ENCODE measurements around the gene CTNND1.
"Not testable (repeated sequence)": the region's sequence is repeated elsewhere in the genome, so short reads cannot be mapped to it uniquely, and the experiment has no call there.

The CTNND1 gene

GRCh38 chr11:57815476-57815875 lies 53.9 kb downstream of the CTNND1 start:
- no peak overlapping the region for H3K9ac ChIP-seq (ENCODE audit: low read length in 2 of 2)
- H3K36me3 ChIP-seq (ENCODE audit: control insufficient read depth in 2 of 2, insufficient read depth in 2 of 2, low read length in 2 of 2) = peaks cover 57 to 61% of the 10 kb centered on the region in 2 donors
- H3K27me3 ChIP-seq (ENCODE audit: control insufficient read depth in 1 of 2, insufficient read depth in 2 of 2, low read length in 2 of 2) = no peaks in the 10 kb centered on the region
- no peak overlapping the region for H3K27ac ChIP-seq (ENCODE audit: low read length)
- no peaks in the 10 kb centered on the region for H3K9me3 ChIP-seq (ENCODE audit: control insufficient read depth in 2 of 2, low read length in 2 of 2)
- H3K4me3 ChIP-seq (ENCODE audit: low read length in 2 of 2) = no peak overlapping the region
- no peaks in the 10 kb centered on the region for H3K4me1 ChIP-seq (ENCODE audit: control insufficient read depth, insufficient read depth, low read length)

GRCh38 chr11:57815877-57816276 lies 54.3 kb downstream of the CTNND1 start:
- peaks cover 53 to 57% of the 10 kb centered on the region in 2 donors for H3K36me3 ChIP-seq (ENCODE audit: control insufficient read depth in 2 of 2, insufficient read depth in 2 of 2, low read length in 2 of 2)
- no peaks in the 10 kb centered on the region for H3K4me1 ChIP-seq (ENCODE audit: control insufficient read depth, insufficient read depth, low read length)

GRCh38 chr11:57818812-57819211 lies 57.2 kb downstream of the CTNND1 start:
- Histone ChIP-seq H3K27me3 (ENCODE audit: control insufficient read depth in 1 of 2, insufficient read depth in 2 of 2, low read length in 2 of 2) (no peaks in the 10 kb centered on the region), H3K27ac (ENCODE audit: low read length) (no peak overlapping the region), H3K9ac (ENCODE audit: low read length in 2 of 2) (no peak overlapping the region), H3K36me3 (ENCODE audit: control insufficient read depth in 2 of 2, insufficient read depth in 2 of 2, low read length in 2 of 2) (peaks cover 38 to 45% of the 10 kb centered on the region in 2 donors), H3K4me1 (ENCODE audit: control insufficient read depth, insufficient read depth, low read length) (no peaks in the 10 kb centered on the region), H3K9me3 (ENCODE audit: control insufficient read depth in 2 of 2, low read length in 2 of 2) (no peaks in the 10 kb centered on the region), H3K4me3 (ENCODE audit: low read length in 2 of 2) (no peak overlapping the region)

More at GRCh38 chr11:57815877-57816276, 54.3 kb downstream of the CTNND1 start:
- H3K9me3 ChIP-seq (ENCODE audit: control insufficient read depth in 2 of 2, low read length in 2 of 2) = no peaks in the 10 kb centered on the region
- H3K27ac ChIP-seq (ENCODE audit: low read length) = no peak overlapping the region
- no peaks in the 10 kb centered on the region for H3K27me3 ChIP-seq (ENCODE audit: control insufficient read depth in 1 of 2, insufficient read depth in 2 of 2, low read length in 2 of 2)
- H3K9ac ChIP-seq (ENCODE audit: low read length in 2 of 2) = no peak overlapping the region
- no peak overlapping the region for H3K4me3 ChIP-seq (ENCODE audit: low read length in 2 of 2)

GRCh38 chr11:57819252-57819979 lies 57.8 kb downstream of the CTNND1 start:
- no peak overlapping the region for H3K27ac ChIP-seq (ENCODE audit: low read length)
- H3K4me1 ChIP-seq (ENCODE audit: control insufficient read depth, insufficient read depth, low read length) = no peaks in the 10 kb centered on the region
- peaks cover 32 to 39% of the 10 kb centered on the region in 2 donors for H3K36me3 ChIP-seq (ENCODE audit: control insufficient read depth in 2 of 2, insufficient read depth in 2 of 2, low read length in 2 of 2)
- H3K27me3 ChIP-seq (ENCODE audit: control insufficient read depth in 1 of 2, insufficient read depth in 2 of 2, low read length in 2 of 2) = no peaks in the 10 kb centered on the region
- H3K9ac ChIP-seq (ENCODE audit: low read length in 2 of 2) = no peak overlapping the region
- H3K9me3 ChIP-seq (ENCODE audit: control insufficient read depth in 2 of 2, low read length in 2 of 2) = no peaks in the 10 kb centered on the region
- no peak overlapping the region for H3K4me3 ChIP-seq (ENCODE audit: low read length in 2 of 2)

GRCh38 chr11:57823859-57824258 lies 62.3 kb downstream of the CTNND1 start:
- Histone ChIP-seq H3K9me3 (ENCODE audit: control insufficient read depth in 2 of 2, low read length in 2 of 2) (no peaks in the 10 kb centered on the region), H3K9ac (ENCODE audit: low read length in 2 of 2) (no peak overlapping the region), H3K4me1 (ENCODE audit: control insufficient read depth, insufficient read depth, low read length) (no peaks in the 10 kb centered on the region), H3K36me3 (ENCODE audit: control insufficient read depth in 2 of 2, insufficient read depth in 2 of 2, low read length in 2 of 2) (no peaks in the 10 kb centered on the region), H3K27me3 (ENCODE audit: control insufficient read depth in 1 of 2, insufficient read depth in 2 of 2, low read length in 2 of 2) (no peaks in the 10 kb centered on the region), H3K4me3 (ENCODE audit: low read length in 2 of 2) (no peak overlapping the region), H3K27ac (ENCODE audit: low read length) (no peak overlapping the region)

GRCh38 chr11:57834852-57835251 lies 73.2 kb downstream of the CTNND1 start:
- Histone ChIP-seq H3K9me3 (ENCODE audit: control insufficient read depth in 2 of 2, low read length in 2 of 2) (no peaks in the 10 kb centered on the region), H3K27ac (ENCODE audit: low read length) (no peak overlapping the region), H3K36me3 (ENCODE audit: control insufficient read depth in 2 of 2, insufficient read depth in 2 of 2, low read length in 2 of 2) (no peaks in the 10 kb centered on the region), H3K9ac (ENCODE audit: low read length in 2 of 2) (no peak overlapping the region), H3K4me1 (ENCODE audit: control insufficient read depth, insufficient read depth, low read length) (no peaks in the 10 kb centered on the region), H3K4me3 (ENCODE audit: low read length in 2 of 2) (no peak overlapping the region), H3K27me3 (ENCODE audit: control insufficient read depth in 1 of 2, insufficient read depth in 2 of 2, low read length in 2 of 2) (peaks cover 2 to 4% of the 10 kb centered on the region in 2 donors)

- not testable (repeated sequence) for H3K9me3 ChIP-seq (ENCODE audit: control insufficient read depth in 2 of 2, low read length in 2 of 2); H3K27ac ChIP-seq (ENCODE audit: low read length); H3K4me3 ChIP-seq (ENCODE audit: low read length in 2 of 2); H3K9ac ChIP-seq (ENCODE audit: low read length in 2 of 2); H3K36me3 ChIP-seq (ENCODE audit: control insufficient read depth in 2 of 2, insufficient read depth in 2 of 2, low read length in 2 of 2); H3K4me1 ChIP-seq (ENCODE audit: control insufficient read depth, insufficient read depth, low read length); H3K27me3 ChIP-seq (ENCODE audit: control insufficient read depth in 1 of 2, insufficient read depth in 2 of 2, low read length in 2 of 2)
Measured at GRCh38 chr11:57838609-57839008, 77.0 kb downstream of the CTNND1 start.

- Histone ChIP-seq H3K27me3 (ENCODE audit: control insufficient read depth in 1 of 2, insufficient read depth in 2 of 2, low read length in 2 of 2) (no peaks in the 10 kb centered on the region), H3K36me3 (ENCODE audit: control insufficient read depth in 2 of 2, insufficient read depth in 2 of 2, low read length in 2 of 2) (no peaks in the 10 kb centered on the region), H3K4me1 (ENCODE audit: control insufficient read depth, insufficient read depth, low read length) (no peaks in the 10 kb centered on the region), H3K4me3 (ENCODE audit: low read length in 2 of 2) (no peak overlapping the region), H3K9ac (ENCODE audit: low read length in 2 of 2) (no peak overlapping the region), H3K27ac (ENCODE audit: low read length) (no peak overlapping the region), H3K9me3 (ENCODE audit: control insufficient read depth in 2 of 2, low read length in 2 of 2) (no peaks in the 10 kb centered on the region)
Measured at GRCh38 chr11:57842873-57843272, 81.3 kb downstream of the CTNND1 start.

GRCh38 chr11:57867966-57868365 lies 106.4 kb downstream of the CTNND1 start:
- Histone ChIP-seq H3K4me1 (ENCODE audit: control insufficient read depth, insufficient read depth, low read length) (no peaks in the 10 kb centered on the region), H3K27me3 (ENCODE audit: control insufficient read depth in 1 of 2, insufficient read depth in 2 of 2, low read length in 2 of 2) (no peaks in the 10 kb centered on the region), H3K36me3 (ENCODE audit: control insufficient read depth in 2 of 2, insufficient read depth in 2 of 2, low read length in 2 of 2) (no peaks in the 10 kb centered on the region), H3K4me3 (ENCODE audit: low read length in 2 of 2) (no peak overlapping the region), H3K27ac (ENCODE audit: low read length) (no peak overlapping the region), H3K9ac (ENCODE audit: low read length in 2 of 2) (no peak overlapping the region), H3K9me3 (ENCODE audit: control insufficient read depth in 2 of 2, low read length in 2 of 2) (no peaks in the 10 kb centered on the region)

GRCh38 chr11:57868491-57868890 lies 106.9 kb downstream of the CTNND1 start:
- Histone ChIP-seq H3K27me3 (ENCODE audit: control insufficient read depth in 1 of 2, insufficient read depth in 2 of 2, low read length in 2 of 2) (no peaks in the 10 kb centered on the region), H3K36me3 (ENCODE audit: control insufficient read depth in 2 of 2, insufficient read depth in 2 of 2, low read length in 2 of 2) (no peaks in the 10 kb centered on the region), H3K27ac (ENCODE audit: low read length) (no peak overlapping the region), H3K4me1 (ENCODE audit: control insufficient read depth, insufficient read depth, low read length) (no peaks in the 10 kb centered on the region), H3K9ac (ENCODE audit: low read length in 2 of 2) (no peak overlapping the region), H3K4me3 (ENCODE audit: low read length in 2 of 2) (no peak overlapping the region), H3K9me3 (ENCODE audit: control insufficient read depth in 2 of 2, low read length in 2 of 2) (no peaks in the 10 kb centered on the region)

Measured in stomach smooth muscle (tissue), 2 donors.